ENCODE results near the gene URI1. TPM values are rescaled to one million over a fixed set of nuclear protein-coding genes. Genes with fewer than 3 reads are reported as not detected.

Gene URI1
- total RNA-seq, 1 experiment from 2014 or later: 71.0 TPM

DNA sequence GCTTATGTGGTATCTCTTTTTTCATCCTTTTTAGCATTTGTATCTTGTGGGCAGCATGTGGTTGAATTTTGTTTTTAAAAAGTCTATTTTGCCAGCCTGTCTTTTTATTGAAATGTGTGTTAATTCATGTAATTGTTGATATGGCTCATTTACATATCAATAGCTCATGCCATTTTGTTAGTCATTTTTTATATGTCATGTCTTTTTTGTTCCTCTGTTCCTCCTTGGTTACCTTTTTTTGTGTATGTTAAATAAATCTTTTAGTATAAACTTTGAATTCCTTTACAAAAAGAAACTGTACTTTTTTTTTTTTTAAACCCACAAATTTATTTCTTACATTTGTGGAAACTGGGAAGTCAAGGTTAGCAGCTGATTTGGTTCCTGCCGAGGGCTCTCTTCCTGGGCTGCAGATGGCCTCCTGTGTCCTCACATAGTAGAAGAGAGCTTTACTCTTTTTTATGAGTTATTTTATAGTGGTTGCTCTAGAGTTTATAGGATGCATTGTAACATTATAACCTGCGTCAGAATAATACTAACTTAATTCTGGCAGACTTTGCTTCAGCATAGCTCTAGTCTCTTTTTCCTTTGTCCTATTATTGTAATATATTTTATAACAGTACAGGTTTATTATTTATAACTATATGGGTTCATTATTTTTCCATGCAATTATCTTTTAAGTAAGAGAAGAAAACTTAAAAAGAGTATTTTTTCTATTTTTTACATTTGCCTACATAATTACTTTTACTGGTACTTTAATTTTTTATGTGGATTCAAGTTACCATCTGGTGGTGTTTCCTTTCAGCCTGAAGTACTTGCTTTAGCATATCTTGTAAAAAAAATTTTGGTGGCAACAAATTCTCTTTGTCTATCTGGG lies 86.3 kb downstream of the URI1 start:
- no peak for DNase-seq (ENCODE audit: low read depth, low spot score)
- no peak for ATAC-seq
- ChIA-PET POLR2A (interaction anchor here (0.6 kb wide), 1 partner anchor 86 kb away, joined by 4 read pairs; the partner anchor contains the start of gene URI1), CTCF (no interaction called here)
- Histone ChIP-seq H3K27me3 (ENCODE audit: control insufficient read depth, insufficient read depth, low read length) (no peaks in the 10 kb centered on the region), H3K4me1 (ENCODE audit: control insufficient read depth, insufficient read depth, low read length) (no peaks in the 10 kb centered on the region; the same call in 1 of the 2 replicates), H3K4me3 (ENCODE audit: low read depth in 2 of 2, low read length in 2 of 2) (no peak overlapping the region), H3K9me3 (ENCODE audit: control insufficient read depth, insufficient read depth, low read depth, low read length) (0 out of 2 replicates have a peak, but pooled peaks cover 2% of the 10 kb centered on the region), H3K36me3 (ENCODE audit: control insufficient read depth, insufficient read depth, low read length) (no peaks in the 10 kb centered on the region), H3K27ac (ENCODE audit: low read length) (no peak overlapping the region)
- intact Hi-C loops (cut with micrococcal nuclease; ENCODE audit: unreplicated experiment): no loop called here
- BruUV-seq (replicated peaks): no TSS peak
- TF ChIP-seq, protein P1, sequence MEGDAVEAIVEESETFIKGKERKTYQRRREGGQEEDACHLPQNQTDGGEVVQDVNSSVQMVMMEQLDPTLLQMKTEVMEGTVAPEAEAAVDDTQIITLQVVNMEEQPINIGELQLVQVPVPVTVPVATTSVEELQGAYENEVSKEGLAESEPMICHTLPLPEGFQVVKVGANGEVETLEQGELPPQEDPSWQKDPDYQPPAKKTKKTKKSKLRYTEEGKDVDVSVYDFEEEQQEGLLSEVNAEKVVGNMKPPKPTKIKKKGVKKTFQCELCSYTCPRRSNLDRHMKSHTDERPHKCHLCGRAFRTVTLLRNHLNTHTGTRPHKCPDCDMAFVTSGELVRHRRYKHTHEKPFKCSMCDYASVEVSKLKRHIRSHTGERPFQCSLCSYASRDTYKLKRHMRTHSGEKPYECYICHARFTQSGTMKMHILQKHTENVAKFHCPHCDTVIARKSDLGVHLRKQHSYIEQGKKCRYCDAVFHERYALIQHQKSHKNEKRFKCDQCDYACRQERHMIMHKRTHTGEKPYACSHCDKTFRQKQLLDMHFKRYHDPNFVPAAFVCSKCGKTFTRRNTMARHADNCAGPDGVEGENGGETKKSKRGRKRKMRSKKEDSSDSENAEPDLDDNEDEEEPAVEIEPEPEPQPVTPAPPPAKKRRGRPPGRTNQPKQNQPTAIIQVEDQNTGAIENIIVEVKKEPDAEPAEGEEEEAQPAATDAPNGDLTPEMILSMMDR (IDR thresholded peaks at IDR 0.05): no peak
- in situ Hi-C loops (cut with HindIII; ENCODE audit: low pct_unique_long_range_greater_than_20kb, low sequenced_read_pairs): no loop called here

DNA sequence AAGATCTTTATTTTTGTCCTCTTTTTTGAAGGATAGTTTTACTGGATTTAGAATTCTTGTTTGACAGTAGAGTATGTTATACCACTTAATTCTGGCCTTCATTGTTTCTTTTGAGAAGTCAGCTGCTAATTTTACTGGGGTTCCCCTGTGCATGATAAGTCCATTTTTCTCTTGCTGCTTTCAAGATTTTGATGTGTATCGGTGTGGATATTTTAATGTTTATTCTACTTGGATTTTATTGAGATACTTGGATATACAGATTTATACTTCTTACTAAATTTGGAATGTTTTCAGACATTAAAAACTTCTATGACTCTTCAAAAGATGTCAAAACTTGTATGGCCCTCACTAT lies 86.9 kb downstream of the URI1 start:
- Histone ChIP-seq H3K4me1 (ENCODE audit: control insufficient read depth, insufficient read depth, low read length) (no peaks in the 10 kb centered on the region; the same call in 1 of the 2 replicates), H3K36me3 (ENCODE audit: control insufficient read depth, insufficient read depth, low read length) (no peaks in the 10 kb centered on the region), H3K27me3 (ENCODE audit: control insufficient read depth, insufficient read depth, low read length) (no peaks in the 10 kb centered on the region), H3K9me3 (ENCODE audit: control insufficient read depth, insufficient read depth, low read depth, low read length) (0 out of 2 replicates have a peak, but pooled peaks cover 3% of the 10 kb centered on the region), H3K27ac (ENCODE audit: low read length) (no peak overlapping the region), H3K4me3 (ENCODE audit: low read depth in 2 of 2, low read length in 2 of 2) (no peak overlapping the region)
- ChIA-PET CTCF (no interaction called here), POLR2A (no interaction called here)
- in situ Hi-C loops (cut with HindIII; ENCODE audit: low pct_unique_long_range_greater_than_20kb, low sequenced_read_pairs): no loop called here
- TF ChIP-seq TCF7L2 (IDR thresholded peaks at IDR 0.05; ENCODE audit: low read depth, low read length) (no peak), SIN3A (IDR thresholded peaks at IDR 0.05; ENCODE audit: borderline replicate concordance, insufficient read depth, low read depth, low read length) (no peak), POLR2AphosphoS5 (IDR thresholded peaks at IDR 0.05; ENCODE audit: low read depth, low read length) (no peak)
- TF ChIP-seq, protein P1 (IDR thresholded peaks at IDR 0.05): no peak
- TF ChIP-seq, protein P2, sequence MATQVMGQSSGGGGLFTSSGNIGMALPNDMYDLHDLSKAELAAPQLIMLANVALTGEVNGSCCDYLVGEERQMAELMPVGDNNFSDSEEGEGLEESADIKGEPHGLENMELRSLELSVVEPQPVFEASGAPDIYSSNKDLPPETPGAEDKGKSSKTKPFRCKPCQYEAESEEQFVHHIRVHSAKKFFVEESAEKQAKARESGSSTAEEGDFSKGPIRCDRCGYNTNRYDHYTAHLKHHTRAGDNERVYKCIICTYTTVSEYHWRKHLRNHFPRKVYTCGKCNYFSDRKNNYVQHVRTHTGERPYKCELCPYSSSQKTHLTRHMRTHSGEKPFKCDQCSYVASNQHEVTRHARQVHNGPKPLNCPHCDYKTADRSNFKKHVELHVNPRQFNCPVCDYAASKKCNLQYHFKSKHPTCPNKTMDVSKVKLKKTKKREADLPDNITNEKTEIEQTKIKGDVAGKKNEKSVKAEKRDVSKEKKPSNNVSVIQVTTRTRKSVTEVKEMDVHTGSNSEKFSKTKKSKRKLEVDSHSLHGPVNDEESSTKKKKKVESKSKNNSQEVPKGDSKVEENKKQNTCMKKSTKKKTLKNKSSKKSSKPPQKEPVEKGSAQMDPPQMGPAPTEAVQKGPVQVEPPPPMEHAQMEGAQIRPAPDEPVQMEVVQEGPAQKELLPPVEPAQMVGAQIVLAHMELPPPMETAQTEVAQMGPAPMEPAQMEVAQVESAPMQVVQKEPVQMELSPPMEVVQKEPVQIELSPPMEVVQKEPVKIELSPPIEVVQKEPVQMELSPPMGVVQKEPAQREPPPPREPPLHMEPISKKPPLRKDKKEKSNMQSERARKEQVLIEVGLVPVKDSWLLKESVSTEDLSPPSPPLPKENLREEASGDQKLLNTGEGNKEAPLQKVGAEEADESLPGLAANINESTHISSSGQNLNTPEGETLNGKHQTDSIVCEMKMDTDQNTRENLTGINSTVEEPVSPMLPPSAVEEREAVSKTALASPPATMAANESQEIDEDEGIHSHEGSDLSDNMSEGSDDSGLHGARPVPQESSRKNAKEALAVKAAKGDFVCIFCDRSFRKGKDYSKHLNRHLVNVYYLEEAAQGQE (IDR thresholded peaks at IDR 0.05; ENCODE audit: insufficient read depth in 1 of 2, low read depth in 2 of 2, low read length in 1 of 2): no peak
- intact Hi-C loops (cut with micrococcal nuclease; ENCODE audit: unreplicated experiment): no loop called here
- BruUV-seq (replicated peaks): no TSS peak
- DNase-seq (ENCODE audit: low read depth, low spot score) (no peak), ATAC-seq (no peak)
